A673 (cell line): ENCODE data around the gene CHI3L2.

Experiments
- EZH2 ChIP-seq: fragments of 200-600 bp; sonication (generic); IDR thresholded peaks from 2 replicates; pipeline ENCODE4 v1.6.1; 2017; ENCODE audit warnings: borderline replicate concordance, low read depth, mild to moderate bottlenecking, mixed read lengths, antibody characterized with exemption, low read length; ENCODE audit not compliant: poor library complexity, severe bottlenecking
- TF ChIP-seq, protein P1 (sequence below): fragments of 300-800, 200-600 bp; sonication (generic); conservative IDR thresholded peaks from 2 replicates; pipeline ENCODE4 v1.5.1; 2017; ENCODE audit warnings: low read depth, mild to moderate bottlenecking, antibody characterized with exemption, low read length, moderate library complexity, mixed read lengths

DNA sequence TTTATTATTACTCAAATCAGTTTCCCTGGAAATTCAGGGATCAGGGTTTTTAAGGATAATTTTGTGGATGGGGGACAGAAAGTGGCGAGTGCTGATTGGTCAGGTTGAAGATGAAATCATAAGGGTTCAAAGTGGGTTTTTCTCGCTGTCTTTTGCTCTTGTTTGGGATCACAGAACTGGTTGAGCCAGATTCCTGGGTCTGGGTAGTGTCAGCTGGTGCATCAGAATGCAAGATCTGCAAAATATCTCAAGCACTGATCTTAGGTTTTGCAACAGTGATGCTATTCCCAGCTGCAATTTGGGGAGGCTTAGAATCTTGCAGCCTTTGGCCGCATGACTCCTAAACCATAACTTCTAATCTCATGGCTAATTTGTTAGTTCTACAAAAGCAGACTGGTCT, 9.3 kb downstream of the CHI3L2 start:
- TF ChIP-seq, protein P1, sequence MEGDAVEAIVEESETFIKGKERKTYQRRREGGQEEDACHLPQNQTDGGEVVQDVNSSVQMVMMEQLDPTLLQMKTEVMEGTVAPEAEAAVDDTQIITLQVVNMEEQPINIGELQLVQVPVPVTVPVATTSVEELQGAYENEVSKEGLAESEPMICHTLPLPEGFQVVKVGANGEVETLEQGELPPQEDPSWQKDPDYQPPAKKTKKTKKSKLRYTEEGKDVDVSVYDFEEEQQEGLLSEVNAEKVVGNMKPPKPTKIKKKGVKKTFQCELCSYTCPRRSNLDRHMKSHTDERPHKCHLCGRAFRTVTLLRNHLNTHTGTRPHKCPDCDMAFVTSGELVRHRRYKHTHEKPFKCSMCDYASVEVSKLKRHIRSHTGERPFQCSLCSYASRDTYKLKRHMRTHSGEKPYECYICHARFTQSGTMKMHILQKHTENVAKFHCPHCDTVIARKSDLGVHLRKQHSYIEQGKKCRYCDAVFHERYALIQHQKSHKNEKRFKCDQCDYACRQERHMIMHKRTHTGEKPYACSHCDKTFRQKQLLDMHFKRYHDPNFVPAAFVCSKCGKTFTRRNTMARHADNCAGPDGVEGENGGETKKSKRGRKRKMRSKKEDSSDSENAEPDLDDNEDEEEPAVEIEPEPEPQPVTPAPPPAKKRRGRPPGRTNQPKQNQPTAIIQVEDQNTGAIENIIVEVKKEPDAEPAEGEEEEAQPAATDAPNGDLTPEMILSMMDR = no peak
- TF ChIP-seq EZH2 = no peak
